ENCODE results near the gene IQGAP2. TPM values are rescaled to one million over a fixed set of nuclear protein-coding genes. Genes with fewer than 3 reads are reported as not detected.

The IQGAP2 gene
- total RNA-seq, 1 donor, result 0.36 TPM

DNA sequence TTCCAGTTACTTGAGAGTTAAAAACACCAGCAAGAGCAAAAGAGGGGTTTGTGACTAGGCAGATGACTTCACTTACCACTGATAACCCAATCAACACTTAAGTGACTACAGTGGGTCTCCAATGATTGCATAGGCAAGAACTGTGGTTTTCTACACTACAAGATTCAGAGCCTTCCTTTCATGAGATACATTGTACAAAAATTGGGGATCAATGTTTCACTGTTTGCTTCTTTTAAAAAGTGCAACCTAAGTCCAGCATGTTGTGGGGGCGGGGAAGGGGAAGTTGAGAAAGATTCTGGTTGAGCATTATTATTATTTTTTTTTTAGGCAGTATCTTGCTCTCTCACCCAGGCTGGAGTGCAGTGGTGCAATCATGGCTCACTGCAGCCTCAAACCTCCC, 3.6 kb downstream of the IQGAP2 start:
- H3K4me1 ChIP-seq (ENCODE audit: insufficient read depth, low read length), result no peaks in the 10 kb centered on the region
- no peak for DNase-seq (ENCODE audit: insufficient read length, low spot score, missing footprints)
- peaks cover 20% of the 10 kb centered on the region for H3K27me3 ChIP-seq (ENCODE audit: insufficient read depth, low read length)
- H3K79me2 ChIP-seq (ENCODE audit: insufficient read depth, low read length), result no peaks in the 10 kb centered on the region
- no peak overlapping the region for H2AFZ ChIP-seq (ENCODE audit: low read length)
- no peaks in the 10 kb centered on the region for H4K20me1 ChIP-seq (ENCODE audit: insufficient read depth, low read length)
- H3K4me2 ChIP-seq (ENCODE audit: insufficient read depth, low read length), result no peak overlapping the region
- H3K9me3 ChIP-seq (ENCODE audit: low read depth, low read length), result no peaks in the 10 kb centered on the region
- H3K4me3 ChIP-seq (ENCODE audit: insufficient read depth, low read length), result no peak overlapping the region
- TF ChIP-seq, protein P1, sequence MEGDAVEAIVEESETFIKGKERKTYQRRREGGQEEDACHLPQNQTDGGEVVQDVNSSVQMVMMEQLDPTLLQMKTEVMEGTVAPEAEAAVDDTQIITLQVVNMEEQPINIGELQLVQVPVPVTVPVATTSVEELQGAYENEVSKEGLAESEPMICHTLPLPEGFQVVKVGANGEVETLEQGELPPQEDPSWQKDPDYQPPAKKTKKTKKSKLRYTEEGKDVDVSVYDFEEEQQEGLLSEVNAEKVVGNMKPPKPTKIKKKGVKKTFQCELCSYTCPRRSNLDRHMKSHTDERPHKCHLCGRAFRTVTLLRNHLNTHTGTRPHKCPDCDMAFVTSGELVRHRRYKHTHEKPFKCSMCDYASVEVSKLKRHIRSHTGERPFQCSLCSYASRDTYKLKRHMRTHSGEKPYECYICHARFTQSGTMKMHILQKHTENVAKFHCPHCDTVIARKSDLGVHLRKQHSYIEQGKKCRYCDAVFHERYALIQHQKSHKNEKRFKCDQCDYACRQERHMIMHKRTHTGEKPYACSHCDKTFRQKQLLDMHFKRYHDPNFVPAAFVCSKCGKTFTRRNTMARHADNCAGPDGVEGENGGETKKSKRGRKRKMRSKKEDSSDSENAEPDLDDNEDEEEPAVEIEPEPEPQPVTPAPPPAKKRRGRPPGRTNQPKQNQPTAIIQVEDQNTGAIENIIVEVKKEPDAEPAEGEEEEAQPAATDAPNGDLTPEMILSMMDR (IDR thresholded peaks at IDR 0.05; ENCODE audit: extremely low read depth, low read depth, low read length), result no peak
- no peaks in the 10 kb centered on the region for H3K36me3 ChIP-seq (ENCODE audit: insufficient read depth, low read length)
- H3K27ac ChIP-seq (ENCODE audit: low read depth, low read length), result no peak overlapping the region

- H3K4me3 ChIP-seq (ENCODE audit: insufficient read depth, low read length), result no peak overlapping the region
- H3K27ac ChIP-seq (ENCODE audit: low read depth, low read length), result no peak overlapping the region
- no peaks in the 10 kb centered on the region for H3K36me3 ChIP-seq (ENCODE audit: insufficient read depth, low read length)
- H3K4me2 ChIP-seq (ENCODE audit: insufficient read depth, low read length), result no peak overlapping the region
- TF ChIP-seq, protein P1 (IDR thresholded peaks at IDR 0.05; ENCODE audit: extremely low read depth, low read depth, low read length), result no peak
- no peaks in the 10 kb centered on the region for H3K79me2 ChIP-seq (ENCODE audit: insufficient read depth, low read length)
- no peaks in the 10 kb centered on the region for H3K9me3 ChIP-seq (ENCODE audit: low read depth, low read length)
- H4K20me1 ChIP-seq (ENCODE audit: insufficient read depth, low read length), result no peaks in the 10 kb centered on the region
- peaks cover 12% of the 10 kb centered on the region for H3K27me3 ChIP-seq (ENCODE audit: insufficient read depth, low read length)
- H2AFZ ChIP-seq (ENCODE audit: low read length), result no peak overlapping the region
- H3K4me1 ChIP-seq (ENCODE audit: insufficient read depth, low read length), result no peaks in the 10 kb centered on the region
- DNase-seq (ENCODE audit: insufficient read length, low spot score, missing footprints), result no peak
Measured at GRCh38 chr5:76408104-76408654, 5.1 kb downstream of the IQGAP2 start.

- H3K79me2 ChIP-seq (ENCODE audit: insufficient read depth, low read length), result no peaks in the 10 kb centered on the region
- no peaks in the 10 kb centered on the region for H3K4me1 ChIP-seq (ENCODE audit: insufficient read depth, low read length)
- TF ChIP-seq, protein P1 (IDR thresholded peaks at IDR 0.05; ENCODE audit: extremely low read depth, low read depth, low read length), result no peak
- H3K9me3 ChIP-seq (ENCODE audit: low read depth, low read length), result no peaks in the 10 kb centered on the region
- H3K4me2 ChIP-seq (ENCODE audit: insufficient read depth, low read length), result no peak overlapping the region
- no peak overlapping the region for H2AFZ ChIP-seq (ENCODE audit: low read length)
- H3K4me3 ChIP-seq (ENCODE audit: insufficient read depth, low read length), result no peak overlapping the region
- no peaks in the 10 kb centered on the region for H3K36me3 ChIP-seq (ENCODE audit: insufficient read depth, low read length)
- H3K27ac ChIP-seq (ENCODE audit: low read depth, low read length), result no peak overlapping the region
- no peaks in the 10 kb centered on the region for H3K27me3 ChIP-seq (ENCODE audit: insufficient read depth, low read length)
- no peaks in the 10 kb centered on the region for H4K20me1 ChIP-seq (ENCODE audit: insufficient read depth, low read length)
- no peak for DNase-seq (ENCODE audit: insufficient read length, low spot score, missing footprints)
Measured at GRCh38 chr5:76412511-76412910, 9.4 kb downstream of the IQGAP2 start.

DNA sequence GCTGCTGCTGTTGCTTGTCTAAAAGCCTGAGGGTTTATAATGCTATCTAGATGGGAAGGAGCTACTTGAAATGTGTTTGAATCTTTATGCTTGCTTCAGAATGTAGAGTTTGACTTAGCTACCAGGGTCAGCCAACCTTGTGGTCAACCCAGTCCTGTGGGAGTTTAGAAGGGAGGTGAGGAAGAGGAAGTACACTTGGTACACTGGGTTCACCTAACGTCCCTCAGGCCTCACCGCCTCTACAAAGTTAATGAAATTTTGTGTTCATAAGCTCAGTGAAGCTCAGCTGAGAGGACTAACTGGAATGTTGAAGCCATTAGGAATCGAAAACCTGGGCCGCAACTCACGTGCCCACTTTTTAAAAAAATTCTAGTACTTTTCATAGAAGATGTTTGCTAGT, 10.7 kb downstream of the IQGAP2 start:
- H3K9me3 ChIP-seq (ENCODE audit: low read depth, low read length), result no peaks in the 10 kb centered on the region
- H3K27me3 ChIP-seq (ENCODE audit: insufficient read depth, low read length), result no peaks in the 10 kb centered on the region
- no peak overlapping the region for H3K4me3 ChIP-seq (ENCODE audit: insufficient read depth, low read length)
- TF ChIP-seq, protein P1 (IDR thresholded peaks at IDR 0.05; ENCODE audit: extremely low read depth, low read depth, low read length), result no peak
- no peaks in the 10 kb centered on the region for H3K79me2 ChIP-seq (ENCODE audit: insufficient read depth, low read length)
- no peak for DNase-seq (ENCODE audit: insufficient read length, low spot score, missing footprints)
- H2AFZ ChIP-seq (ENCODE audit: low read length), result no peak overlapping the region
- H3K4me1 ChIP-seq (ENCODE audit: insufficient read depth, low read length), result no peaks in the 10 kb centered on the region
- H3K36me3 ChIP-seq (ENCODE audit: insufficient read depth, low read length), result no peaks in the 10 kb centered on the region
- H3K27ac ChIP-seq (ENCODE audit: low read depth, low read length), result no peak overlapping the region
- H4K20me1 ChIP-seq (ENCODE audit: insufficient read depth, low read length), result no peaks in the 10 kb centered on the region
- no peak overlapping the region for H3K4me2 ChIP-seq (ENCODE audit: insufficient read depth, low read length)

Measured in osteoblast (primary cell).